ENCODE data around the gene XRCC6. TPM values are rescaled to one million over a fixed set of nuclear protein-coding genes. Genes with fewer than 3 reads are reported as not detected.

The XRCC6 gene
- total and polyA plus RNA-seq, 9 of the 15 experiments (the other 6 are each of a cell fraction or from before 2014, with no cell fraction given): 151 to 440 (median 318) TPM

- peak; percentile 15; the same call in 1 of the 2 replicates for TF ChIP-seq USF2 (CRISPR knock-in tag; IDR thresholded peaks at IDR 0.05)
- TF ChIP-seq SIN3A (IDR thresholded peaks at IDR 0.05; ENCODE audit: borderline replicate concordance in 2 of 2, control insufficient read depth in 1 of 2, low read depth in 2 of 2, low read length in 2 of 2): peak in 1 of 2 experiments; percentile 57; a peak in 2 of 4 replicates
- TF ChIP-seq JUND (IDR thresholded peaks at IDR 0.05; ENCODE audit: borderline replicate concordance, low read depth, low read length): no peak
- no peak for TF ChIP-seq JUND (tag; IDR thresholded peaks at IDR 0.05; ENCODE audit: borderline replicate concordance, low read depth, low read length)
- TF ChIP-seq ARID1B (IDR thresholded peaks at IDR 0.05): no peak
Measured at GRCh38 chr22:41687901-41688364, 66.8 kb downstream of the XRCC6 start (continued).

GRCh38 chr22:41688365-41689211 lies 67.5 kb downstream of the XRCC6 start, which contains the start of gene SNU13:
SNU13 (minus strand) TSS chr22:41688867; CDS start chr22:41688796, 71 bp downstream.
- intact Hi-C loops (cut with micrococcal nuclease) (no loop called here), in situ Hi-C loops (cut with MboI) (no loop called here)
- H2AFZ ChIP-seq (ENCODE audit: low read depth, low read length): peak within 1 kb of the TSS; percentile 83
- H4K20me1 ChIP-seq (replicated peaks; ENCODE audit: control insufficient read depth, insufficient read depth, low read length): no peaks in the 10 kb centered on the region; the same call in 1 of the 2 replicates
- peak; percentile 96 for FAIRE-seq
- under 1% methylated on average over 50 of the region's 62 CpGs for WGBS (ENCODE audit: insufficient coverage, low coverage, missing lambda C conversion rate)
- no peaks in the 10 kb centered on the region for H3K9me1 ChIP-seq (ENCODE audit: control insufficient read depth, insufficient read depth, low read length)
- peak within 1 kb of the TSS; percentile 97 to 99 for H3K9ac ChIP-seq (ENCODE audit: insufficient read depth in 1 of 2, low read depth in 2 of 2, low read length in 2 of 2)
- ChIA-PET CTCF (ENCODE audit: low intra/inter-chr PET ratio) (interaction anchor here (0.9 kb wide), 1 partner anchor 253 kb away, joined by 3 read pairs; no protein-coding TSS in a partner anchor), POLR2A (interaction anchor here (0.6 to 3.4 kb wide), 15 partner anchors 9 to 680 kb away, joined by 3 to 26 read pairs (median 4); partner anchors contain the start of gene MEI1)
- no peaks in the 10 kb centered on the region for H3K27me3 ChIP-seq (ENCODE audit: control insufficient read depth in 2 of 2, insufficient read depth in 2 of 2, low read length in 2 of 2)
- H3K9me3 ChIP-seq (replicated peaks; ENCODE audit: control insufficient read depth, insufficient read depth, low read depth, low read length): no peaks in the 10 kb centered on the region
- peaks cover 3 to 10% of the 10 kb centered on the region in 2 experiments; a peak in 3 of 5 replicates for H3K4me1 ChIP-seq (replicated peaks in 1 of 2; ENCODE audit: control insufficient read depth in 2 of 2, insufficient read depth in 2 of 2, low read length in 2 of 2)
- H3K79me2 ChIP-seq (ENCODE audit: control insufficient read depth, insufficient read depth, low read length): peaks cover 54% of the 10 kb centered on the region
- H3K36me3 ChIP-seq (ENCODE audit: control insufficient read depth, insufficient read depth, low read length): peaks cover 5% of the 10 kb centered on the region; the same call in 2 of the 3 replicates
- no TSS peak for BruUV-seq (replicated peaks)
- DNase-seq (ENCODE audit: extremely low read depth in 1 of 4, low spot score in 3 of 4): peak; percentile 76 to 94 (median 82)
- peak; percentile 96 for ATAC-seq
- peak within 1 kb of the TSS; percentile 92 for H3K27ac ChIP-seq (ENCODE audit: extremely low read depth, low read depth, low read length)
- peak within 1 kb of the TSS; percentile 97 for H3K4me2 ChIP-seq (ENCODE audit: insufficient read depth, low read length)
- peak within 1 kb of the TSS; percentile 95 for H3K4me3 ChIP-seq
- TF ChIP-seq RFX1 (IDR thresholded peaks at IDR 0.05): no peak
- no peak for TF ChIP-seq NCOA2 (IDR thresholded peaks at IDR 0.05; ENCODE audit: partially characterized antibody in 2 of 2)
- no peak for TF ChIP-seq ILK (tag; IDR thresholded peaks at IDR 0.05; ENCODE audit: borderline replicate concordance, low read depth)
- no peak for TF ChIP-seq ATF2 (CRISPR knock-in tag; IDR thresholded peaks at IDR 0.05)
- no peak for TF ChIP-seq ZNF24 (IDR thresholded peaks at IDR 0.05)
- TF ChIP-seq RBM14 (IDR thresholded peaks at IDR 0.05; ENCODE audit: borderline replicate concordance, insufficient read depth, low read depth, low read length): no peak
- peak; percentile 38 for TF ChIP-seq MAFK (IDR thresholded peaks at IDR 0.05; ENCODE audit: low read length)
- TF ChIP-seq CTCFL (IDR thresholded peaks at IDR 0.05; ENCODE audit: borderline replicate concordance, insufficient read depth, low read depth, low read length, poor library complexity, severe bottlenecking): no peak
- no peak for TF ChIP-seq ZNF140 (CRISPR knock-in tag; IDR thresholded peaks at IDR 0.05)

Measured in K562 (cell line).